Heart right ventricle (tissue), 16 donors: ENCODE measurements around the gene MDFIC2. TPM values are rescaled to one million over a fixed set of nuclear protein-coding genes. Genes with fewer than 3 reads are reported as not detected.
"Not testable (repeated sequence)": the region's sequence is repeated elsewhere in the genome, so short reads cannot be mapped to it uniquely, and the experiment has no call there.

Source experiments
- ATAC-seq, 8 donors: fragments of 200-7000 bp; cut with Tn5 transposase; one replicate each; pipeline ENCODE4 v1.9.1; 2020; ENCODE audit warnings: mild to moderate bottlenecking in 8 of 8, moderate library complexity in 8 of 8, moderate number of reproducible peaks in 1 of 8
- DNase-seq, 2 donors: peaks; one replicate each; pipeline ENCODE4 v3.0.0-alpha.2; 2020
- H3K27ac ChIP-seq, 10 donors: fragments of 200-600 bp; sonication (generic) in 2 of 10; one replicate each; pipeline versions ENCODE4 v1.5.0 to v1.8.0; 2020 to 2022; ENCODE audit warnings: mild to moderate bottlenecking in 3 of 10
- H3K27me3 ChIP-seq, 7 donors: fragments of 200-600 bp; one replicate each; pipeline ENCODE4 v1.8.0; 2021 to 2022; ENCODE audit warnings: mild to moderate bottlenecking in 2 of 7
- H3K36me3 ChIP-seq, 9 donors: fragments of 200-600 bp; sonication (generic) in 1 of 9; one replicate each; pipeline versions ENCODE4 v1.5.0 to v1.8.0; 2020 to 2022; ENCODE audit warnings: mild to moderate bottlenecking in 2 of 9
- H3K4me1 ChIP-seq, 9 donors: fragments of 200-600 bp; sonication (generic) in 1 of 9; one replicate each; pipeline versions ENCODE4 v1.5.0 to v1.8.0; 2020 to 2022; ENCODE audit warnings: mild to moderate bottlenecking in 4 of 9
- H3K4me3 ChIP-seq, 10 donors: fragments of 200-600 bp; sonication (generic) in 2 of 10; one replicate each; pipeline versions ENCODE4 v1.5.0 to v1.8.0; 2020 to 2022; ENCODE audit warnings: mild to moderate bottlenecking in 7 of 10, moderate library complexity in 2 of 10
- H3K9me3 ChIP-seq, 11 donors: fragments of 200-600 bp in 10 of 11; sonication (generic) in 2 of 11; one replicate each; pipeline versions ENCODE4 v1.5.0 to v1.8.0; 2013 to 2022; ENCODE audit warnings: mild to moderate bottlenecking in 2 of 11, control low read depth in 1 of 11, moderate library complexity in 1 of 11
- CTCF ChIP-seq, 9 donors: fragments of 200-600 bp; sonication (generic) in 2 of 9; IDR thresholded peaks; one replicate each; pipeline versions ENCODE4 v1.5.0 to v1.8.0; 2021 to 2022; ENCODE audit warnings: antibody characterized with exemption in 9 of 9, mild to moderate bottlenecking in 5 of 9, moderate library complexity in 1 of 9
- WGBS, 2 donors: extraction: QIAGEN DNeasy Blood & Tissue Kit; methylation state at CpG; one replicate each; pipeline ENCODE4 v1.1.7; 2013; ENCODE audit warnings: inconsistent platforms in 1 of 2; 5-methylcytosine and 5-hydroxymethylcytosine counted together
- intact Hi-C, 10 donors: fragments of 100-400 bp; cut with DNase I; formaldehyde crosslinking; loops; one replicate each; pipeline versions ENCODE4 v1.11.1 to v1.14.2; 2022
- polyA plus RNA-seq, 2 donors: library from polyadenylated mRNA; stranded (reverse); fragments of 200-250 nt; gene quantifications; one replicate each; pipeline ENCODE4 v1.2.3, GENCODE V29; 2013
- total RNA-seq, 10 donors: library from RNA; stranded (reverse); fragmentation: NEBNext Ultra II Directional in 3 of 10; extraction: Animal tissue kit (Norgen Biotek cat#: 25700) in 3 of 10; gene quantifications; one replicate each; pipeline versions ENCODE4 v1.2.1 to v1.2.4, GENCODE V29; 2021 to 2023
- donor health status: Arrhythmogenic right ventricular cardiomyopathy.
- donor health status: ischemic (EF 13 %, LVEDD 7.1; RV severe dilation, severe dysfunction).
- donor health status: healthy with polysubstance abuse.
- donor health status: DM: no; HTN: yes; CAD: no.
- donor health status: DM: no; HTN: no; CAD: no.
- donor health status: ischemic (EF 25% LVEDD 6.9; RV normal size, moderate dysfunction).
- donor health status: ischemic (EF 25% LVEDD 5.7; RV mildly dilated, moderate dysfunction).
- donor health status: healthy.
- donor health status: DM: yes; HTN: yes; CAD: no.
- donor health status: Ischemic cardiomyopathy.
- donor health status: ischemic (EF 35%, LVEDD 5.7; RV mildly dilated, moderate dysfunction).
- donor health status: nonischemic (EF 11% LVEDD 7.7; RV severe dilation, severe dysfunction).
- donor health status: DM: yes; HTN: yes; CAD: no.
- donor health status: PGD.
- donor health status: ischemic (EF 29% LVEDD 5.4; RV normal size, mild dysfunction).
- donor health status: nonischemic (EF 23%, LVEDD 6.1; RV moderate dilation, normal function).

The MDFIC2 gene
- total and polyA plus RNA-seq, 12 donors: 0.06 TPM; not detected in 11

DNA sequence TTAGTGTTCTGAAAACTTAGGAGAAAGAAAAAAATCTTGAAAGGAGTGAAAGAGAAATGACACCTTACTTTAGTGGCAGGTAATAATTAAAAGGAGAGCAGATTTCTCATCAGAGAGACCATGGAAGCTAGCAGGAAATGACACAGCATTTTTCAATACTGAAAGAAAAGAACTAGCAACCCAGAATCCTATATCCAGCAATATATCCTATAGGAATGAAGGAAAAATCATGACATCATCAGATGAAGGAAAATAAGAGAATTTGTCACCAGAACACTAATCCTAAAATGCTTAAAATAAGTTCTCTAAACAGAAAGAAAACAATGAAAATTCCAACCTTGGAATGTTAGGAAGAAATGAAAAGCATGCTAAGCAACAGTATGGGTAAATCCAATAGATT, 39.8 kb upstream of the MDFIC2 start:
- peaks cover 0 to 4% (median 0%) of the 10 kb centered on the region in 7 donors for H3K27me3 ChIP-seq
- intact Hi-C loops: loop anchor here in 5 of 10 donors (10.0 kb wide), 3 partner anchors 257 to 287 kb away; no protein-coding TSS in a partner anchor
- no peak overlapping the region for H3K27ac ChIP-seq
- no peak overlapping the region for H3K4me3 ChIP-seq
- no peak for ATAC-seq
- H3K9me3 ChIP-seq: peaks cover 0 to 26% (median 2%) of the 10 kb centered on the region in 11 donors
- H3K36me3 ChIP-seq: no peaks in the 10 kb centered on the region
- no peak for TF ChIP-seq CTCF (IDR thresholded peaks at IDR 0.05)
- DNase-seq: no peak
- H3K4me1 ChIP-seq: no peaks in the 10 kb centered on the region

DNA sequence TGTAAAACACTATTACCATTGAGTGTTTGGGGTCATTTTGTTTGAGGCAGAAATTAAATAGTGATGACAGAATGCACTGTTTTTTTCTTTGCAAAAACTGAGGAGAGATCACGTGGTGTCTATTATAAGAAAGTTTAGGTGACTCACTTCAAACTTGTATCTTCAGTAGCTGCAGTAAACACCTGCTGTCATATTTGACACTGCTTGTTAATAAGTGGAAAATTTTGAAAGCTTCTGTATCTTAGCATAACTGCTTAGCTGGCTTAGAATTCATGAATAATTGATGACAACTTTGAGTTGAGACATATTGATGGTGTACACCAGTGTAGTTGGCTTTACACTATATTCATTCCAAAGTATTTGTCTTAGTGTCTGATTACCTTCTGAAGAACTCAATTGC, 29.7 kb upstream of the MDFIC2 start:
- peaks cover 0 to 9% (median 0%) of the 10 kb centered on the region in 11 donors for H3K9me3 ChIP-seq
- no peak for DNase-seq
- H3K27me3 ChIP-seq: no peaks in the 10 kb centered on the region
- no peaks in the 10 kb centered on the region for H3K4me1 ChIP-seq
- intact Hi-C loops: loop anchor here in 1 of 10 donors (10.0 kb wide), 1 partner anchor 247 kb away; no protein-coding TSS in a partner anchor
- H3K27ac ChIP-seq: no peak overlapping the region
- H3K4me3 ChIP-seq: no peak overlapping the region
- no peak for ATAC-seq
- 52 to 58% methylated on average over 1 of the region's 1 CpG for WGBS, 2 donors
- no peaks in the 10 kb centered on the region for H3K36me3 ChIP-seq
- no peak for TF ChIP-seq CTCF (IDR thresholded peaks at IDR 0.05)

DNA sequence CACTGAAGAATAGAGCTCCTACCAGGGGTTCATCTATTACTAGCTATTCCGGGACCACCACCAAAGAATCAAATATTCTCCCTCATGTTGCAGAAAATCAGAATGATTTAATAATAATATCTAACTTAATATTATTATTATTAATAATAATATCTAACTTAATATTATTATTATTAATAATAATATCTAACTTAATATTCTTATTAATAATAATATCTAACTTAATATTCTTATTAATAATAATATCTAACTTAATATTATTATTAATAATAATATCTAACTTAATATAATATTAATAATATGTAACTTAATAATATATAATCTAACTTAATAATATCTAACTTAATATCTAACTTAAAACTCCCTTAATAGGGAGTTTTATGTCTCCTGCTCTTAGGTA, 24.4 kb upstream of the MDFIC2 start:
- ATAC-seq, H3K36me3 ChIP-seq, DNase-seq, H3K9me3 ChIP-seq, H3K27ac ChIP-seq, intact Hi-C loops, H3K4me3 ChIP-seq, H3K4me1 ChIP-seq, H3K27me3 ChIP-seq: not testable (repeated sequence)
- 94 to 96% methylated on average over 1 of the region's 1 CpG for WGBS, 2 donors

- WGBS, 2 donors: 83 to 90% methylated on average over 3 of the region's 3 CpGs
These were observed 20.6 kb upstream of the MDFIC2 start for GRCh38 chr3:70333080-70333479.

More at GRCh38 chr3:70333080-70333479, 20.6 kb upstream of the MDFIC2 start:
- no peak for DNase-seq
- Histone ChIP-seq H3K4me3 (no peak overlapping the region), H3K27ac (no peak overlapping the region), H3K27me3 (no peaks in the 10 kb centered on the region), H3K9me3 (no peaks in the 10 kb centered on the region), H3K4me1 (no peaks in the 10 kb centered on the region), H3K36me3 (no peaks in the 10 kb centered on the region)
- ATAC-seq: no peak
- intact Hi-C loops: no loop called here
- no peak for TF ChIP-seq CTCF (IDR thresholded peaks at IDR 0.05)
